SK-N-MC (cell line): ENCODE data around the gene GABBR2.

ENCODE experiments used
- DNase-seq: peaks from one replicate; pipeline ENCODE4 v3.0.0-alpha.2; 2011; ENCODE audit warnings: low read depth, low spot score
- H3K27ac ChIP-seq: fragments of 200-600 bp; sonication (generic); 2 replicates; pipeline ENCODE4 v1.5.1; 2016; ENCODE audit warnings: mixed run types
- H3K36me3 ChIP-seq: fragments of 200-600 bp; sonication (generic); 2 replicates; pipeline ENCODE4 v1.6.1; 2017; ENCODE audit warnings: antibody characterized with exemption, low read length, mixed read lengths; ENCODE audit not compliant: insufficient read depth
- H3K4me3 ChIP-seq: fragments of 200-600 bp; sonication (generic); 2 replicates; pipeline ENCODE4 v1.5.1; 2016
- H3K9ac ChIP-seq: fragments of 200-600 bp; sonication (generic); 2 replicates; pipeline ENCODE4 v1.8.0; 2017; ENCODE audit warnings: mixed run types, mixed read lengths; ENCODE audit not compliant: insufficient read length
- H3K9me3 ChIP-seq: fragments of 200-600 bp; sonication (generic); 2 replicates; pipeline ENCODE4 v1.6.1; 2017; ENCODE audit warnings: low read depth, mild to moderate bottlenecking, antibody characterized with exemption, low read length, moderate library complexity, mixed read lengths
- EZH2 ChIP-seq: fragments of 200-600 bp; sonication (generic); IDR thresholded peaks from one replicate; pipeline ENCODE4 v1.6.1; 2017; ENCODE audit warnings: antibody characterized with exemption
- FOXP2 ChIP-seq: optimal IDR thresholded peaks from 2 replicates; pipeline ENCODE3; 2011; ENCODE audit warnings: mild to moderate bottlenecking, moderate library complexity; ENCODE audit not compliant: insufficient read depth; ENCODE audit errors: extremely low read length, control extremely low read depth
- POLR2AphosphoS5 ChIP-seq: IDR thresholded peaks from 2 replicates; pipeline ENCODE4 v1.6.1; 2012; ENCODE audit warnings: mild to moderate bottlenecking, low read depth, low read length, borderline replicate concordance

GABBR2 gene

GRCh38 chr9:98728500-98728899, 19.8 kb upstream of the GABBR2 start:
- Histone ChIP-seq H3K9ac (no peak overlapping the region), H3K36me3 (no peaks in the 10 kb centered on the region), H3K4me3 (no peak overlapping the region), H3K27ac (no peak overlapping the region), H3K9me3 (no peaks in the 10 kb centered on the region)
- no peak for TF ChIP-seq FOXP2
- TF ChIP-seq EZH2 = no peak
- TF ChIP-seq POLR2AphosphoS5 = no peak
- no peak for DNase-seq

DNA sequence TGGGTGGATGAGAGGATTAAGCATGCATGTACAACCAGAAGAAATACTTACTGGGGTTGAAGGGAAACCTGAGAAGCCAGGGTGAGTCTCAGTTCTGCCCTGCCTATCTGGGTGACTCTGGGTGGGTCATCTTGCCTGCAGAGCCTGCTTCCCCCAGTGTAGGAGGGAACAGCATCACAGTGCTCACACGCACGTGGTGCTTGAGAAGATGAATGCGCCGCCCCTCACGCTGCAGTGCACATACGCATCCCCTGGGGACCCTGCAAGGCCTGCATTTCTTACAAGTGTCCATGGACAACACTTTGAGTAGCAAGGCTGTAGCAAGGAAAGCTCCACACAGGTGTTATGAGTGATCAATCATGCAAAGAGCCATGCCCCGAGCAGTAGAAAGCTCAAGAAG, 18.7 kb upstream of the GABBR2 start:
- H3K36me3 ChIP-seq = no peaks in the 10 kb centered on the region
- no peak overlapping the region for H3K27ac ChIP-seq
- no peak for DNase-seq
- no peaks in the 10 kb centered on the region for H3K9me3 ChIP-seq
- no peak for TF ChIP-seq POLR2AphosphoS5
- H3K9ac ChIP-seq = no peak overlapping the region
- H3K4me3 ChIP-seq = no peak overlapping the region

- H3K4me3 ChIP-seq = no peak overlapping the region
- no peak for DNase-seq
- no peaks in the 10 kb centered on the region for H3K36me3 ChIP-seq
- H3K27ac ChIP-seq = no peak overlapping the region
- H3K9ac ChIP-seq = no peak overlapping the region
- H3K9me3 ChIP-seq = no peaks in the 10 kb centered on the region
- no peak for TF ChIP-seq FOXP2
- no peak for TF ChIP-seq POLR2AphosphoS5
- TF ChIP-seq EZH2 = no peak
Observed at GRCh38 chr9:98726735-98727134, 18.0 kb upstream of the GABBR2 start.

GRCh38 chr9:98724810-98725530, 16.2 kb upstream of the GABBR2 start:
- Histone ChIP-seq H3K36me3 (no peaks in the 10 kb centered on the region), H3K27ac (no peak overlapping the region), H3K4me3 (no peak overlapping the region), H3K9ac (no peak overlapping the region), H3K9me3 (no peaks in the 10 kb centered on the region)
- no peak for DNase-seq
- TF ChIP-seq FOXP2 (no peak), EZH2 (no peak), POLR2AphosphoS5 (no peak)

DNA sequence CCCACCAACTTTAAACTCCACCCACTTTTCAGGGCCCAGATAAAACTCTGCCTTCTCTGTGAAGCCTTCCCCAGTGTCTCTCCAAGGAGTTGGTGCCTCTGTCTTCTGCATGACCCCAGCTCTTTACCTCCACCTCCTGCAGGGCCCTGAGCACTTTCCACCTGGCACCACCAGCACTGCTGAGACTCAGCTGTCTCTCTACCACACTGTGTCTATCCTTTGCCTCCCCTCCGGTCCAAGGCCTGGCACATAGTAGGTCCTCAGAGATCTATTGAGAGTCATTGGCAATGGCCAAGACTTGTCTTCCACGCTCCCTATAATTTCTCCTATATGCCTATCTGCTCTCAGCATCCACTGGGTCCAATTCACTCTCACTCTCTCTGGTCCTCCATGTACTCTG, 12.9 kb upstream of the GABBR2 start:
- no peak overlapping the region for H3K27ac ChIP-seq
- no peak for DNase-seq
- H3K4me3 ChIP-seq = no peak overlapping the region
- no peak overlapping the region for H3K9ac ChIP-seq
- no peaks in the 10 kb centered on the region for H3K36me3 ChIP-seq
- H3K9me3 ChIP-seq = no peaks in the 10 kb centered on the region
- no peak for TF ChIP-seq POLR2AphosphoS5
- no peak for TF ChIP-seq EZH2
- TF ChIP-seq FOXP2 = no peak

DNA sequence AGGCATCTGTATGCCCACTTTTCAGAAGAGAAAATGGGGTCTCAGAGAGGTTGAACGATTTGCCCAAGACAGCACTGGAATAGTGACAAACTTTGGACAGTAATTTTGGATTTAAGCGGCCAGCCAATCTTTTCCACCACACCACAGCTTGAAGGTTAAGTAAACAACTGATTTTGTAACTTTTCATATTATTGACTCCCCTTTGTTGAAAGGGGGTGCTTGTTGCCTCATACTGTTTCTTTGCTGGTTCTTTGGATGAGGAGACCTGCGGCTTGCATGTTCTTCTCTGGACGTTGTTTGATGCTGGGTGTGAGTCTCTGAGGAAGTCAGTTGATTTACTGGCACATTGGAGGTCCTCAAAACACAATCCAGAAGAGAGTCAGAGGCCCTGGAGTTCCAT, 11.7 kb upstream of the GABBR2 start:
- no peak overlapping the region for H3K9ac ChIP-seq
- no peak for DNase-seq
- H3K36me3 ChIP-seq = no peaks in the 10 kb centered on the region
- TF ChIP-seq POLR2AphosphoS5 = no peak
- no peak for TF ChIP-seq FOXP2
- TF ChIP-seq EZH2 = no peak
- no peak overlapping the region for H3K4me3 ChIP-seq
- H3K9me3 ChIP-seq = no peaks in the 10 kb centered on the region
- no peak overlapping the region for H3K27ac ChIP-seq

GRCh38 chr9:98719055-98719454, 10.3 kb upstream of the GABBR2 start:
- Histone ChIP-seq H3K36me3 (no peaks in the 10 kb centered on the region), H3K27ac (no peak overlapping the region), H3K9me3 (no peaks in the 10 kb centered on the region), H3K4me3 (no peak overlapping the region), H3K9ac (no peak overlapping the region)
- no peak for TF ChIP-seq EZH2
- TF ChIP-seq POLR2AphosphoS5 = no peak
- TF ChIP-seq FOXP2 = no peak
- no peak for DNase-seq

DNA sequence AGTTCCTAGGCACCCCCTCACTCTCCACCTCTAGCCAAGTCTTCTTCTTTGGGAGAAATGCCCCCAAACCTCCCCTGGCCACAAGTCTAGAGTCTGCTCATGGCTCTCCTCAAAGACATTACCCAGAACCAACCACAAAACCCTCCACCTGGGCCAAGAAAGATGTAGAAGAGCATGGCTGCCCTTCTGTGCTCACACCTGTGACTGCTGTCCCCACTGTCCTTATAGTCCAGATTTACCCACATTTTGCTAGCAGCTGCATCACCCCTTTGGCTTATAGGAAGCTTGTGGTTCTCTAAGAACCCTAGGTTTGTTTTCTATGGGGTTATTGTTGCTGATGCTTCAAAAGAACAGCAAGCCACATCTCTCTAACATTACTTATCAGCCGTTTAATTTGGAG, 6.1 kb upstream of the GABBR2 start:
- H3K9ac ChIP-seq = no peak overlapping the region
- no peak for TF ChIP-seq POLR2AphosphoS5
- peak; percentile 18 for TF ChIP-seq EZH2
- no peak for TF ChIP-seq FOXP2
- H3K4me3 ChIP-seq = no peak overlapping the region
- H3K27ac ChIP-seq = no peak overlapping the region
- no peak for DNase-seq
- no peaks in the 10 kb centered on the region for H3K36me3 ChIP-seq
- H3K9me3 ChIP-seq = no peaks in the 10 kb centered on the region

DNA sequence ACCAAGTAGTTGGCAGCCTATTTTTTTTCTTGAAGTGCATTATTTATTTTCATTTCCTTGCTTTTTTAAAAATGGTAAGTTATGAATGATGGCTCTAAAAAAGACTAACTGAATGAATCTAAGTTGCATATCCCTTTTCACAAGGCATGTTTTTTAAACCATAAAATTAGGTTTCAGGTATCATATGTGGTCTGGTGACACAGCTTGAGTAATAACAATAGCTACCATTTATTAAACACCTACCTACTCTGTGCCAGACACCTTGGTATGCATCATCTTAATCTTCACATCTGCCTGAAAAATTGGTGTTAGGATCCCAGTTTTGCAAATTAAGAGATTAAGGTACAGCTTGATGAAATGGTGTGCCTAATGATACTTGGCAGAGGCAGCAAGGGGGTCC, 4.3 kb upstream of the GABBR2 start:
- no peak for TF ChIP-seq EZH2
- no peak for TF ChIP-seq FOXP2
- no peak for TF ChIP-seq POLR2AphosphoS5
- no peak for DNase-seq
- H3K27ac ChIP-seq = no peak overlapping the region

More for the DNA sequence above, 4.3 kb upstream of the GABBR2 start:
- Histone ChIP-seq H3K36me3 (no peaks in the 10 kb centered on the region), H3K4me3 (no peak overlapping the region), H3K9ac (no peak overlapping the region), H3K9me3 (no peaks in the 10 kb centered on the region)
